Keratinocyte (primary cell): ENCODE measurements around the gene HSFX2. TPM values are rescaled to one million over a fixed set of nuclear protein-coding genes. Genes with fewer than 3 reads are reported as not detected.
"Not testable (repeated sequence)": the region's sequence is repeated elsewhere in the genome, so short reads cannot be mapped to it uniquely, and the experiment has no call there.

Source experiments
- DNase-seq: peaks from one replicate; pipeline ENCODE4 v3.0.0-alpha.2; 2011; ENCODE audit warnings: low read depth, missing footprints, low spot score
- FAIRE-seq: peaks from 2 replicates; lab custom pipeline; 2011; peaks lifted over from hg19 to GRCh38; lab: Jason Lieb, UNC
- H2AFZ ChIP-seq: 2 replicates; pipeline ENCODE4 v1.6.0; 2012; ENCODE audit warnings: low read length, control low read depth, inconsistent platforms; ENCODE audit not compliant: control insufficient read depth
- H3K27ac ChIP-seq: 2 replicates; pipeline ENCODE4 v1.5.1; 2011; ENCODE audit warnings: low read length; ENCODE audit not compliant: control insufficient read depth, insufficient read depth
- H3K27me3 ChIP-seq: 3 replicates; pipeline ENCODE4 v1.6.0; 2011; ENCODE audit warnings: low read length; ENCODE audit not compliant: control insufficient read depth, insufficient read depth; ENCODE audit errors: extremely low read depth
- H3K36me3 ChIP-seq, 2 experiments: 2 replicates in 1 of 2; 3 replicates in 1 of 2; pipeline ENCODE4 v1.5.1; 2011; ENCODE audit warnings: low read length in 2 of 2, mild to moderate bottlenecking in 1 of 2; ENCODE audit not compliant: control insufficient read depth in 2 of 2, insufficient read depth in 2 of 2; ENCODE audit errors: extremely low read depth in 1 of 2
- H3K4me1 ChIP-seq: 3 replicates; pipeline ENCODE4 v1.5.1; 2011; ENCODE audit warnings: low read length; ENCODE audit not compliant: control insufficient read depth, insufficient read depth; ENCODE audit errors: extremely low read depth
- H3K4me2 ChIP-seq: 3 replicates; pipeline ENCODE4 v1.6.0; 2011; ENCODE audit warnings: low read depth, low read length; ENCODE audit not compliant: control insufficient read depth, insufficient read depth; ENCODE audit errors: extremely low read depth
- H3K4me3 ChIP-seq, 3 experiments: fragments of 200-600 bp in 1 of 3; sonication (generic) in 1 of 3; 2 replicates in 2 of 3; 3 replicates in 1 of 3; pipeline ENCODE4 v1.5.1; 2011 to 2016; ENCODE audit warnings: low read length in 3 of 3, mild to moderate bottlenecking in 3 of 3, control low read depth in 2 of 3, inconsistent platforms in 1 of 3, low read depth in 1 of 3, mixed read lengths in 1 of 3, mixed run types in 1 of 3, moderate library complexity in 1 of 3; ENCODE audit not compliant: control insufficient read depth in 2 of 3, insufficient read depth in 2 of 3; ENCODE audit errors: extremely low read depth in 1 of 3
- H3K79me2 ChIP-seq: 2 replicates; pipeline ENCODE4 v1.6.0; 2012; ENCODE audit warnings: low read length; ENCODE audit not compliant: control insufficient read depth, insufficient read depth
- H3K9ac ChIP-seq: 3 replicates; pipeline ENCODE4 v1.6.0; 2011; ENCODE audit warnings: low read length; ENCODE audit not compliant: control insufficient read depth, insufficient read depth; ENCODE audit errors: extremely low read depth
- H3K9me1 ChIP-seq: 3 replicates; pipeline ENCODE4 v1.6.0; 2011; ENCODE audit warnings: low read length; ENCODE audit not compliant: control insufficient read depth, insufficient read depth; ENCODE audit errors: extremely low read depth
- H3K9me3 ChIP-seq: 2 replicates; pipeline ENCODE4 v1.5.1; 2012; ENCODE audit warnings: low read depth, low read length; ENCODE audit not compliant: control insufficient read depth
- H4K20me1 ChIP-seq: 3 replicates; pipeline ENCODE4 v1.6.0; 2011; ENCODE audit warnings: low read length; ENCODE audit not compliant: control insufficient read depth, insufficient read depth; ENCODE audit errors: extremely low read depth
- CTCF ChIP-seq, 3 experiments: IDR thresholded peaks in 1 of 3; conservative IDR thresholded peaks in 1 of 3; optimal IDR thresholded peaks in 1 of 3; 2 replicates in 2 of 3; 3 replicates in 1 of 3; pipeline versions ENCODE3 to v1.5.1; 2011; ENCODE audit warnings: low read length in 3 of 3, mild to moderate bottlenecking in 3 of 3, moderate library complexity in 2 of 3, control low read depth in 1 of 3, inconsistent platforms in 1 of 3; ENCODE audit not compliant: insufficient read depth in 2 of 3; ENCODE audit errors: extremely low read depth in 1 of 3
- EZH2 ChIP-seq: IDR thresholded peaks from one replicate; pipeline ENCODE4 v1.6.1; 2012; ENCODE audit warnings: inconsistent platforms, mild to moderate bottlenecking, low read length, moderate library complexity
- dilution Hi-C: fragments of 300-500 bp; cut with MboI; formaldehyde crosslinking; loops from one replicate; pipeline ENCODE4 v1.7.0; 2020; ENCODE audit warnings: low sequenced_read_pairs; ENCODE audit not compliant: extremely low pct_ligation_motif_present
- polyA minus RNA-seq, 3 experiments: library from RNA; depleted of rRNA, polyadenylated mRNA; stranded (reverse); fragments of >200 nt; gene quantifications; 1 replicate in 1 of 3; 2 replicates in 1 of 3; 3 replicates in 1 of 3; pipeline ENCODE4 v1.2.3, GENCODE V29; 2011
- polyA plus RNA-seq, 5 experiments: library from polyadenylated mRNA; depleted of rRNA in 3 of 5; stranded (reverse) in 3 of 5; stranded (forward) in 1 of 5; unstranded in 1 of 5; fragments of >200 nt; gene quantifications; 1 replicate in 1 of 5; 2 replicates in 3 of 5; 3 replicates in 1 of 5; pipeline versions ENCODE4 v1.2.1 to v1.2.3, GENCODE V29; 2011 to 2012; ENCODE audit warnings: missing spikeins in 2 of 5, low read depth in 1 of 5, low replicate concordance in 1 of 5

HSFX2 gene
- 0.10 to 0.40 TPM (median 0.39 TPM) in 3 replicates for polyA plus RNA-seq
- polyA plus RNA-seq (2011; ENCODE audit: low read depth) = not detected
- polyA plus RNA-seq (2011; cell fraction: cytosol; rRNA removed) = 0.06 and 0.12 TPM in 2 replicates
- 0.43 and 1.1 TPM in 2 replicates for polyA plus RNA-seq (2011; cell fraction: nucleus; rRNA removed)
- 0.32 TPM in 1 of 2 replicates, not detected in the other for polyA plus RNA-seq (2012; ENCODE audit: low replicate concordance)
- polyA minus RNA-seq = 0.53 TPM in 1 of 3 replicates, not detected in the others
- not detected for polyA minus RNA-seq (2011; cell fraction: cytosol; rRNA and poly(A)+ RNA removed)
- 0.42 TPM in 1 of 2 replicates, not detected in the other for polyA minus RNA-seq (2011; cell fraction: nucleus; rRNA and poly(A)+ RNA removed)

- H3K9me1 ChIP-seq, H3K4me1 ChIP-seq, H3K4me2 ChIP-seq, dilution Hi-C loops, DNase-seq, H2AFZ ChIP-seq, H4K20me1 ChIP-seq, H3K36me3 ChIP-seq, FAIRE-seq, H3K27ac ChIP-seq, H3K9ac ChIP-seq, H3K4me3 ChIP-seq, H3K27me3 ChIP-seq, H3K9me3 ChIP-seq, H3K79me2 ChIP-seq: not testable (repeated sequence)
Observed at GRCh38 chrX:149595214-149595613, at the start of gene HSFX2. HSFX2 (minus strand) TSS chrX:149595314; CDS start chrX:149594700, 614 bp downstream.

GRCh38 chrX:149643496-149643895 lies 48.4 kb upstream of the HSFX2 start:
- Histone ChIP-seq H3K4me2 (no peak overlapping the region), H3K9me1 (no peaks in the 10 kb centered on the region), H3K4me1 (peaks cover 3% of the 10 kb centered on the region), H3K27me3 (no peaks in the 10 kb centered on the region), H3K9me3 (no peaks in the 10 kb centered on the region), H3K79me2 (no peaks in the 10 kb centered on the region), H3K27ac (no peak overlapping the region), H2AFZ (no peak overlapping the region), H3K36me3 (no peaks in the 10 kb centered on the region), H3K9ac (no peak overlapping the region), H4K20me1 (no peaks in the 10 kb centered on the region), H3K4me3 (no peak overlapping the region)
- DNase-seq (no peak), FAIRE-seq (no peak)
- dilution Hi-C loops = no loop called here
- no peak for TF ChIP-seq CTCF (optimal IDR thresholded peaks at IDR 0.05 in 1 of 3, IDR thresholded peaks at IDR 0.05 in 1 of 3, conservative IDR thresholded peaks at IDR 0.05 in 1 of 3; ENCODE audit: extremely low read depth in 1 of 3, insufficient read depth in 2 of 3, low read length in 3 of 3)
- no peak for TF ChIP-seq EZH2
